GM21381 (cell line): Measurements from ENCODE around the gene TENM4.

Source experiments
- ATAC-seq: cut with Tn5 transposase; IDR thresholded peaks from one replicate; pipeline ENCODE4 v1.9.1; 2021; ENCODE audit warnings: mild to moderate bottlenecking, moderate library complexity; ENCODE audit not compliant: unreplicated experiment

TENM4 gene

GRCh38 chr11:79066456-79067351, 374.1 kb downstream of the TENM4 start:
- ATAC-seq = no peak

GRCh38 chr11:79062814-79063762, 377.7 kb downstream of the TENM4 start:
- ATAC-seq = no peak

- no peak for ATAC-seq
Observed at GRCh38 chr11:79060081-79060953, 380.5 kb downstream of the TENM4 start.

GRCh38 chr11:79059141-79059540, 381.7 kb downstream of the TENM4 start:
- ATAC-seq = no peak

GRCh38 chr11:79055856-79056631, 384.8 kb downstream of the TENM4 start:
- ATAC-seq = no peak

GRCh38 chr11:79054636-79055035, 386.2 kb downstream of the TENM4 start:
- ATAC-seq = no peak

- ATAC-seq = no peak
Observed at GRCh38 chr11:79052544-79052943, 388.3 kb downstream of the TENM4 start.

- ATAC-seq = no peak
Observed at GRCh38 chr11:79050786-79051185, 390.0 kb downstream of the TENM4 start.

GRCh38 chr11:79049741-79050179, 391.1 kb downstream of the TENM4 start:
- no peak for ATAC-seq

- no peak for ATAC-seq
Observed at GRCh38 chr11:79047980-79048379, 392.9 kb downstream of the TENM4 start.

GRCh38 chr11:79047321-79047720, 393.5 kb downstream of the TENM4 start:
- ATAC-seq = no peak

- no peak for ATAC-seq
Observed at GRCh38 chr11:79046366-79046765, 394.5 kb downstream of the TENM4 start.

- no peak for ATAC-seq
Observed at GRCh38 chr11:79045800-79046304, 395.0 kb downstream of the TENM4 start.

GRCh38 chr11:79045018-79045799, 395.6 kb downstream of the TENM4 start:
- ATAC-seq = no peak

GRCh38 chr11:79044201-79044600, 396.6 kb downstream of the TENM4 start:
- ATAC-seq = no peak

- no peak for ATAC-seq
Observed at GRCh38 chr11:79043726-79044125, 397.1 kb downstream of the TENM4 start.

GRCh38 chr11:79042824-79043223, 398.0 kb downstream of the TENM4 start:
- ATAC-seq = no peak

GRCh38 chr11:79040348-79040747, 400.5 kb downstream of the TENM4 start:
- ATAC-seq = no peak

- ATAC-seq = no peak
Observed at GRCh38 chr11:79039122-79039521, 401.7 kb downstream of the TENM4 start.
